Hair follicle dermal papilla cell (primary cell): Measurements from ENCODE around the gene SOX5. TPM values are rescaled to one million over a fixed set of nuclear protein-coding genes. Genes with fewer than 3 reads are reported as not detected.

ENCODE experiments used
- total RNA-seq: library from RNA; depleted of rRNA; stranded (reverse); fragments of >200 nt; gene quantifications from 2 replicates; pipeline ENCODE4 v1.2.3, GENCODE V29; 2012

Gene SOX5
- 0.49 and 0.97 TPM in 2 replicates for total RNA-seq

GRCh38 chr12:23949348-23950209, at the start of gene SOX5:
Gene SOX5 (minus strand): TSS chr12:23949670. CDS start chr12:23949601, 69 bp downstream.

